Stimulated activated CD4-positive, alpha-beta T cell treated with anti-CD3 and anti-CD28 coated beads, Interleukin-2, amount 100 ng/mL, for 4 hours (primary cell): ENCODE results near the gene CCM2.

Source experiments
- DNase-seq: peaks from one replicate; pipeline ENCODE4 v3.0.0-alpha.2; 2020; ENCODE audit warnings: low read depth

CCM2 gene

DNA sequence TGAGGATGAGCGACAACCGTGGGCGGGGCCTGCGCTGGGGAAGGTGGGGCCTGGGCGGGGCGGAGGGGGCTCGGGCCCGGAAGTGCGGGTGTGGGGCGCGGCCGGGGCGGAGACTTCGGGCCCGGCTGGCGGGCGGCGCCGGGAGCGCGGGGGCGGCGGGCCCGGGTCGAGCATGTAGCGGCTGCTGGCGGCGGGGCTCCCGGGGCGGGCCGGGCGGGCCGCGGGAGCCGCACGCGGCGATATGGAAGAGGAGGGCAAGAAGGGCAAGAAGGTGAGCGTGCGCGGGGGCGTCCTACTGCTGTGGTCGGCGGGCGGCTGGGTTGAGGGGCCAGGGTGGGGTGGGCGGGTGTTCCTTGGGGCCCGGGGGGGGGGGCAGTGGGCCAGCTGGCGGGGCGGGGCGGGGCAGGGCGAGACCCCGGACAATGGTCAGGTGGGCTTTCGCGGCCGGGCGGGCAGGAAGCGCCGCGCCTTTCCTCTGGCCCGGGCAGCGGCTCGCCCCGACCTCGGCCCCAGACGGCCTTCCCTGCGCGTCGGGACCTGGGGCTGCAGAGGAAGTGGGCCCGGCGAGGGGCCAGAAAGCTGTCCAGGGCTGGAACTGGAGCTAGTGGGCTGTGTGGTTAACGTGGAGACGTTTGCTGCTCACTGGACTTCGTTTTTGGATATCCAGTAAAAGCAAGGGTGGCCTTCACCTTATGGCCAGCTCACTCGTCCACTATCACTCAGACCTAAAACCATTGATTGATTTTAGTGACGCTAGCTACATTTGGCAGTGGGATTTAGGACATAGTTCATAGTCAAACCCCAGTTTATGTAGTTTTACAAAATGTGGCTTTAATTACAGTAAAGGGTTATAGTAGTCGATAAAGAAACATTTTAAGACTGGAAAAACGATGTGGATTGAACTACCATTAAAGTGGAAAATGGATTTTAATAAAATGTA is at the start of gene CCM2:
TSS of gene CCM2 (plus strand) at position 109 of the 940 bp plus-strand sequence. CDS start at position 242, 133 bp downstream.
- DNase-seq: no peak

- DNase-seq: no peak
Observed at GRCh38 chr7:44953156-44953555, 46.8 kb upstream of the CCM2 start.

DNA sequence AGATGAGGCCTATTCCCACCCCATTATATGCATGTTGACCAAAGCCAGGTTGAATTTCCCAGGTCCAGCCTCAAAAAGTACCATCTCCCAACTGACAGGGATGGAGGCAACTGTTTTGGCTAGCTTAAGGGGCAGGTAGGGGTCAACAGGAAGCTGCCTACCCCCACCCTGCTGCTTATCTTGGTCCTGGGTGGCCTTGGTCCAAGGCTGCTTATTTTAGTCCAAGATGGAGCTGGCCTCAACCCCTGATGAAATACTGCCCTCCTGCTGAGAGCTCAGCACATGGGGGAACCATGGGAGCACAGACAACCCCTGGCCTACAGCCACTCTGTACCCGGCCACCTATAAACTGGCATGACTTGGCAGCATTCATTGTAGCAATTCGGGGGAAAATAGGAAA is 44.3 kb upstream of the CCM2 start:
- DNase-seq: no peak

GRCh38 chr7:44956157-44956766 is 43.7 kb upstream of the CCM2 start:
- no peak for DNase-seq

DNA sequence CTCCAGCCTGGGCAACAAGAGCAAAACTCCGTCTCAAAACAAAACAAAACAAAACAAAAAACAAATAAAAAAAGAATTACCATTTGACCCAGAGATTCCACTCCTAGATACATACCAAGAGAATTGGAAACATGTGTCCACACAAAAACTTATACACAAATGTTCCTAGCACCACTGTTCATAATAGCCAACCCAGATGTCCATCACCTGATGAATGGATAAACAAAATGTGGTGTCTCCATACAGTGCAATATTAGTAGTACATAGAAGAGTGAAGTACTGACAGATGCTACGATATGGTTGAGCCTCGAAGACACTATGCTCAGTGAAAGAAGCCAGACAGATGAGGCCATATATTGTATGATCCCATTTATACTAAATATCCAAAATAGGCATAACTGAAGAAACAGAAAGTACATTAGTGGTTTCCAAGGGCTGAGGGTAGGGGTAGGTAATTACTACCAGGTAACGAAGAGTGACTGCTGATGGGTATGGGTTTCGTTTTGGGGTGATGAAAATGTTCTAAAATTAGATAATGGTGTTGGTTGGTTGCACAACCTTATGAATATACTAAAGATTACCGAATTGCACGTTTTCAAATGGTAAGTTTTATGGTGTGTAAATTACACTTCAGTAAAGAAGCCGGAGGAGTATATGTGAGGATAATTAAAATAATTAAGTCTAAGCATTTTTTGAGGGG is 41.2 kb upstream of the CCM2 start:
- no peak for DNase-seq

GRCh38 chr7:44959433-44959951 is 40.5 kb upstream of the CCM2 start:
- DNase-seq: no peak

GRCh38 chr7:44960011-44960580 is 39.9 kb upstream of the CCM2 start:
- DNase-seq: no peak

- DNase-seq: no peak
Observed at GRCh38 chr7:44961844-44962482, 38.0 kb upstream of the CCM2 start.

DNA sequence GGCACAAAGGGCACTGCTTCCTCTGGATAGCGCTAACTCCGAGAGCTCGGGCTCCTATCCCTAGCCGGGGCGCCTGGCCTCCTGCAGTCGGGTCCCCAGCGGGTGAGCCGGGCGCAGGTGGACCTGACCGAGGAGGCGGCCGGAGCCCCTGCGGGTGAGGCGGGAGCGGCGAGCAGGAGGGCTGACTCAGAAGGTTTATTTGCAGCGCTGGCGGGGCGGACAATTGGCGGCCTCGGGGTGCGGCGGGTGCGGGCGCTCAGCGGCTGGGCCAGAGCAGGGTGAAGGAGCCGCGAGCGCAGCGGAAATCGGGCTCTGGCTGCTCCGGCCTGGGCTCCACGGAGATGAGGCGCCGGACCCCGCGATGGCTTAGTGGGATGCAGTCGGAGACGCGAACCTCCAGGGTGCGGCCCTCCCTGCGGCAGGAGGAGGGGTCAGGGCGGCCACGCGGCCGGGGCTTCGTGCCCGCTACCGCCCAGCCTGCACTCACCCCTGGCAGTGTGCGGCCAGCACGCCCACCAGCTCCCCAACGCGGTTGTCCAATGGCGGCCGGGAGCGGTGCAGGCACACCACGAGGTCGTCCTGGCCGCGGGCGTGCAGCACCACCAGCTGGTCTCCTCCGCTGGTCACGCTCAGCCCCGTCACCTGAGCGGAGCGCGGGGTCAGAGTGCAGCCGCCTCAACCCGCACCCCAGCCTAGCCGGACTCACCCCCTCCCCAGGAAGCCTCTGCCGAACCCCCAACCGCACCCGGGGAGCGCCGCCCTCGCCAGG is 37.3 kb upstream of the CCM2 start:
- DNase-seq: no peak

DNA sequence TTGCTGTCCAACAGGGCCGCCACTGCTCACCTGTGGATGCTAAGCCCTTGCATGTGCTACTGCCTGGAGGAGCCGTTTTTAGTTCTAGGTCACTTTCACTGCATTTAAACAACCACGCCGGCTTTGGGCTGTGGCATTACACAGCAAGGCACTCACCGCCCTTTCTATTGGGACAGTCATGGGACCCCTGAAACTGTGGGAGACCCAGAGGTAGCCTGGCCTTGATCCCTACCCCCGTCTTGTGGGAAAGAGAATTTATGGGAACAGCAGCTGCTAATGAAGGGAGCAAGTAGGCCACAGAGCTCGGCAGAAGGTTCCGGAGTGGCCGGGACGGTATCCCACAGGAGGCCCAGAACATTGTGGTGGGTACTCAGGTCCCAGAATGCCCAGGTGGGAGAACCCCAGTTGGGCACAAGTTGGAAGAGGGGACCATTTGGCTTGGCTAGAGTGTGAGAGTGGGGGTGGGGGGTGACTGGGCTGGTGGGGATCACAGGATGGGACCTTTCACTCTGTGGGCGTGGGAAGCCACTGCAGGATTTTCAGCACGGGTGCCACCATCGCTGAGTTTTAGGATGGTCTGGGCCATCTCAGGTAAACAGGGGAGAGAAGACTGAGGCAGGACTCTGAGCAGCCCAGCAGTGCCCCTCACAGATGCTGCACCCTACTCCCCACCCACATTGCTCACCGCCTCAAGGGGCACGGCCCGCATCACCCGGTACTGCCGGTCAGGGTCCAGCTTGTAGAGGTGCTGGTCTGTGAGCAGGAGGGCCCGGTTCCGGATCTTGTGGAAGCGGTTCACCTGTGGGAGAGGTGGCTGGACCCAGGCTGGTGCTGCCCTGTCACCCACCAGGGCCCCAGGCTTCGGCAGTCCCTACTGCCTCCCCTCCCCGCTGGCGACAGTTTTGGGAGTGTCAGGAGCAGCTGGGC is 36.4 kb upstream of the CCM2 start:
- no peak for DNase-seq

DNA sequence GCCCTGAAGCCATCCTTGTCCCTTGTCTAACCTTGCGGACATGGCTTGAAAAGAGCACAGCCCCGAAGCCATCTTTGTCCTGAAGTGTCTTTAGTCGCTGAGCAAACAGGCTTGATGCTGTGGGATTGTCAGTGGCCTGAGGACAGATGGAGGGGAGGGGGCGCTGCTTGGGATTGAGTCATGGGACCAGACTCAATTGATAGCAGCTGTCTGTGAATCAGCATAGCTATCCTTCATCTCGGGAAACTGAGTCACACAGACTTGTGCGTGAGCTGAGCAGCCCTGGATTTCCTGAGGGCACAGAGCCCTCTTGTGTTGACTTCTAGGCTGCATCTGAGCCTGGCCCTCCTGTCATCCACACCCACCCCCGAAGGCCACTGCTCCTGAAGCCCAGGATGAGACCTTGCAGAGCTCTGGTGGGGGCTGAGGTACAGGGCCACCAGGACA is 35.6 kb upstream of the CCM2 start:
- no peak for DNase-seq

DNA sequence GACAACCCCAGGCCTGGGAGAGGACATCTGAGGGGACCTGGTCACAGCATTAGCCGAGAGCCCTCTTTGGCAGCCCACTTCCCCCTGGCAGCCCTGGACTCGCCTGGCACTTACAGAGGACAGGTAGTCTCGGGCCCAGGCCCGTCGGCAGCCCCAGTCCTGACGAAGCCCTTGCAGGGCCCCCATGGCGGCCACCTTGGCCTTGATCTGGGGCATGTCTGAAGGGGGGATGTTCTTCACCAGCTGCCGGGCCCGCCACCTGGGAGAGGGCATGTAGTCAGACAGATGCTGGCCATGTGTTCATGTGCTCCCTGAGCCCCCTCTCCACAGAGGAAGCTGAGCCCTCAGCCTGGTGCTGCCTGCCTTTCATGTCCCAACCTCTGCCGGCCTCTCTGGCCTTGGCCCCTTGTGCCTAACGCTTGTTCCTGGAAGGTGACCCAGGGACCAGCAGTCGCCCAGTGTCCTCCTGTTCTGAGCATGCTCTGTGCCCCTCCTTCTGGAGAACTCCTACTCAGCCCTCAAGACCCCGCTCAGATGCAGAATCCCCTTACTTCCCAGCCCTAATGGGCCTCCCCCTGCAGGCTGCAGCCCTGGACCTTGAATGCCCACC is 35.1 kb upstream of the CCM2 start:
- no peak for DNase-seq

GRCh38 chr7:44965441-44965903 is 34.5 kb upstream of the CCM2 start:
- no peak for DNase-seq

GRCh38 chr7:44965937-44966730 is 33.9 kb upstream of the CCM2 start:
- no peak for DNase-seq

DNA sequence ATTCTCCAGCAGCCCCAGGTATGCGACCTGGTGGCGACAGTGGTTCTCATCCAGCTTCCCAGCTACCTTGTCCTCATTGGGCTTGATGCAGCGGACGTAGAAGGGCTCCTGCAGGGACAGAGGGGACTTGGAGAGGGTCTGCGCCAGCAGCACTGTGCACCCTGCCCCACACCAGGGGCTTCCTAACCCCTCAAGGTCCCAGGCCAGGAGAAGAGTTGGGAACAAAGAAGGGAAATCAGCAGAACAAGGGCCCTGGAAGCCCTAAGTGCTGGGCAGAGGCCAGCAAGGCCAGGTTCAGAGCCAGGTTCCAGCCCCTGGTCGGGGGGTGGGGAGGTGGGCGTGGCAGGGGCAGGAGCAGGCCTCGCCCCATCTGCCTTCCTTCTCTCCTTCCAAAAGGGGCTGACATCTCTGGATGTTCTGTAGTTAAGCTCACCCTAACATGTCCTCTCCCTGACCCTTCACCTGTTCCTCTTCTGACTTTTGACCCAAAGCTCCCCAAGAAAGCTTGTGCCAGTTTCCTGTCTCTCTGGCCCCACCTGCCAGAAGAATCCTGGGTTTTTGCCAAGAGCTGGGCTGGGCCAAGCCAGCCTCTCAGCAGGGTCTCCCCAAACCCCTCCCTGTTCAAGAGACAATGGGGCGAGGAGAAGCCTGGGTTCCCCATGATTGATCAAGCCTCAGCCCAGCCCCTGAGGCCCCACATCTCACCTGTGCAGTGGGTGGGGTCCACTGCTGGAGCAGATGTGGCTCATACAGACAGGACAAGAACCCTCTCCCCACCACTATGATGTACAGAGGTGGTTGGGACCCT is 33.1 kb upstream of the CCM2 start:
- no peak for DNase-seq

- DNase-seq: no peak
Observed at GRCh38 chr7:44967571-44968446, 32.2 kb upstream of the CCM2 start.
